Measurements from ENCODE around the gene ARL16.

DNA sequence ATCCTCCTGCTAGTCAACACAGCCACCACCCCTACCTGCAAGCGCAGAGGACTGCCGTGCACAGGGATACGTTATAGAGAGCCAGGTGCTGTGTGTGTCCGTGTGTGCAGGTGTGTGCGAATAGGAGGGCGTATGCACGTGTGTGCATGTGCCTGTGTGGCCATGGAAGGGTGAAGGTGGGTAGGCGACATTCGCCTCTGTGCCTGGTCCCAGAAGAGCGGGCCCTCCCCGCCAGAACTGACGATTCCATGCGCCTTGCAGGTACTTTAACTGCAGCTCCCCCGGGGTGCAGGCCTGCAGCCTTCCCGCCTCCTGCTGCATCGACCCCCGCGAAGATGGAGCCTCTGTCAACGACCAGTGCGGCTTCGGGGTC lies 36.0 kb downstream of the ARL16 start:
- TF ChIP-seq, protein P1, sequence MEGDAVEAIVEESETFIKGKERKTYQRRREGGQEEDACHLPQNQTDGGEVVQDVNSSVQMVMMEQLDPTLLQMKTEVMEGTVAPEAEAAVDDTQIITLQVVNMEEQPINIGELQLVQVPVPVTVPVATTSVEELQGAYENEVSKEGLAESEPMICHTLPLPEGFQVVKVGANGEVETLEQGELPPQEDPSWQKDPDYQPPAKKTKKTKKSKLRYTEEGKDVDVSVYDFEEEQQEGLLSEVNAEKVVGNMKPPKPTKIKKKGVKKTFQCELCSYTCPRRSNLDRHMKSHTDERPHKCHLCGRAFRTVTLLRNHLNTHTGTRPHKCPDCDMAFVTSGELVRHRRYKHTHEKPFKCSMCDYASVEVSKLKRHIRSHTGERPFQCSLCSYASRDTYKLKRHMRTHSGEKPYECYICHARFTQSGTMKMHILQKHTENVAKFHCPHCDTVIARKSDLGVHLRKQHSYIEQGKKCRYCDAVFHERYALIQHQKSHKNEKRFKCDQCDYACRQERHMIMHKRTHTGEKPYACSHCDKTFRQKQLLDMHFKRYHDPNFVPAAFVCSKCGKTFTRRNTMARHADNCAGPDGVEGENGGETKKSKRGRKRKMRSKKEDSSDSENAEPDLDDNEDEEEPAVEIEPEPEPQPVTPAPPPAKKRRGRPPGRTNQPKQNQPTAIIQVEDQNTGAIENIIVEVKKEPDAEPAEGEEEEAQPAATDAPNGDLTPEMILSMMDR (IDR thresholded peaks at IDR 0.05), result no peak
- TF ChIP-seq POLR2A (IDR thresholded peaks at IDR 0.05), result no peak
